MCF 10A (cell line): ENCODE measurements around the gene TLE3. TPM values are rescaled to one million over a fixed set of nuclear protein-coding genes. Genes with fewer than 3 reads are reported as not detected.

Experiments used
- BruUV-seq: library from RNA; stranded (reverse); fragments of 400-500 nt; replicated peaks from 2 replicates; lab custom pipeline; 2021; lab: Mats Ljungman, UMichigan
- CTCF ChIA-PET: fragments of 300-600 bp; sonication (Branson Sonifier 250); formaldehyde crosslinking; extraction: SDS; loops from one replicate; lab custom pipeline; 2021; ENCODE audit warnings: antibody characterized with exemption, inconsistent platforms; lab: Yijun Ruan, JAX
- POLR2A ChIA-PET: fragments of 300-600, 350-650 bp; sonication (Branson Sonifier 250); formaldehyde crosslinking; extraction: SDS; loops from one replicate; lab custom pipeline; 2020; ENCODE audit warnings: antibody characterized with exemption, inconsistent platforms; lab: Yijun Ruan, JAX
- DNase-seq: peaks from one replicate; pipeline ENCODE4 v3.0.0-alpha.2; 2018; ENCODE audit not compliant: unreplicated experiment
- H3K27ac Mint-ChIP-seq: one replicate; pipeline ENCODE4 v1.8.0; 2022; ENCODE audit warnings: mild to moderate bottlenecking, low read depth, mixed read lengths; ENCODE audit not compliant: unreplicated experiment
- H3K27me3 Mint-ChIP-seq: one replicate; pipeline ENCODE4 v1.8.0; 2022; ENCODE audit warnings: mixed read lengths; ENCODE audit not compliant: insufficient read depth, unreplicated experiment
- H3K36me3 Mint-ChIP-seq: one replicate; pipeline ENCODE4 v1.8.0; 2022; ENCODE audit warnings: mild to moderate bottlenecking, moderate library complexity, mixed read lengths; ENCODE audit not compliant: insufficient read depth, unreplicated experiment
- H3K4me1 Mint-ChIP-seq: one replicate; pipeline ENCODE4 v1.8.0; 2022; ENCODE audit warnings: mixed read lengths; ENCODE audit not compliant: insufficient read depth, unreplicated experiment
- H3K4me3 Mint-ChIP-seq: one replicate; pipeline ENCODE4 v1.8.0; 2022; ENCODE audit warnings: mild to moderate bottlenecking, moderate library complexity, mixed read lengths; ENCODE audit not compliant: unreplicated experiment
- H3K9me3 Mint-ChIP-seq: one replicate; pipeline ENCODE4 v1.8.0; 2022; ENCODE audit warnings: mixed read lengths; ENCODE audit not compliant: unreplicated experiment
- intact Hi-C: fragments of 100-400 bp; cut with micrococcal nuclease; formaldehyde crosslinking; loops from 2 replicates; pipeline ENCODE4 v1.14.1; 2022
- total RNA-seq: library from RNA; stranded (reverse); gene quantifications from 2 replicates; pipeline ENCODE4 v1.2.3, GENCODE V29; 2022
- TF ChIP-seq, protein P1 (sequence below): fragments of 200-600 bp; IDR thresholded peaks from one replicate; pipeline ENCODE4 v1.8.0; 2022; ENCODE audit warnings: antibody characterized with exemption, mild to moderate bottlenecking; ENCODE audit not compliant: unreplicated experiment

TLE3 gene
- total RNA-seq, 1 experiment from 2014 or later: 23.2 TPM

DNA sequence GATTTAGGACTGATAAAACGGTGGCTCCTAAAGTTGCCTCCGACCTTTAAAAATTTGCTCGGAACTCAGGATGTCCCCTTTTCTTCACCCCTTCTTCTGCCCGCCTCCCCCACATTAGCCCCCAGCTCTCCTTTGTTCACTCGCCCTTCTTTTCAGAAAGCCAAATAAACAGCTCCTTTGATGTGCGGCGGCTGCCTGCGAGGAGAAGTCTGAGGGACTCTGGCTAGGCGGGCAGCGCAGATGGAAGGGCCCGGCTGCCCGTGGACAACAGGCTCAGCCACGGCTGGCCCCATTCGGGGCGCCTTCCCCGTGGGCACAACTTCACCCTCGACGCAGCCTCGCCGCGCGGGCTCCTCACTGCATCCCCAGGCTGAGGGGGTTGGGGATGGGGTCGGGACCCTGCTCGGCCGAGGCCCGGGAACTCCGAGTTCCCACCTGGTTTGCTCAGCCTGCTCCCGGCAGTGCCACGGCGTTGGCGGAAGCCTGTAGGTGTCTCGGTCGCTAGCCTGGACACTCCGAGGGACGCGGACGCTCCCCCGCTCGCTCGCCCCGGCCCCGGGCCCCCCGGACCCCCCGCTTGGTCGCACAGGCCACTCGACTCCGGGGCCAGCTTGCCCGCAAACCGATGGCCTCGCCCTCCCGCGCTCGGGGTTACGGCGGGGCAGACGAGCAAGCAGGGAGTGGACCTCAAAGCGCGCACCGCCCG, 897 bp upstream of the TLE3 start:
- BruUV-seq: no TSS peak
- intact Hi-C loops: loop anchor here (1.0 to 10.0 kb wide), 5 partner anchors 76 to 522 kb away; no protein-coding TSS in a partner anchor
- Mint-ChIP-seq H3K9me3 (no peaks in the 10 kb centered on the region), H3K4me1 (peaks cover 17% of the 10 kb centered on the region), H3K36me3 (peaks cover 15% of the 10 kb centered on the region), H3K27me3 (no peaks in the 10 kb centered on the region), H3K27ac (peak overlapping the region; percentile 100), H3K4me3 (peak overlapping the region; percentile 95)
- POLR2A ChIA-PET: interaction anchor here (0.6 to 3.3 kb wide), 29 partner anchors 11 to 684 kb away, joined by 3 to 26 read pairs (median 4); partner anchors contain the start of gene RPLP1
- TF ChIP-seq, protein P1, sequence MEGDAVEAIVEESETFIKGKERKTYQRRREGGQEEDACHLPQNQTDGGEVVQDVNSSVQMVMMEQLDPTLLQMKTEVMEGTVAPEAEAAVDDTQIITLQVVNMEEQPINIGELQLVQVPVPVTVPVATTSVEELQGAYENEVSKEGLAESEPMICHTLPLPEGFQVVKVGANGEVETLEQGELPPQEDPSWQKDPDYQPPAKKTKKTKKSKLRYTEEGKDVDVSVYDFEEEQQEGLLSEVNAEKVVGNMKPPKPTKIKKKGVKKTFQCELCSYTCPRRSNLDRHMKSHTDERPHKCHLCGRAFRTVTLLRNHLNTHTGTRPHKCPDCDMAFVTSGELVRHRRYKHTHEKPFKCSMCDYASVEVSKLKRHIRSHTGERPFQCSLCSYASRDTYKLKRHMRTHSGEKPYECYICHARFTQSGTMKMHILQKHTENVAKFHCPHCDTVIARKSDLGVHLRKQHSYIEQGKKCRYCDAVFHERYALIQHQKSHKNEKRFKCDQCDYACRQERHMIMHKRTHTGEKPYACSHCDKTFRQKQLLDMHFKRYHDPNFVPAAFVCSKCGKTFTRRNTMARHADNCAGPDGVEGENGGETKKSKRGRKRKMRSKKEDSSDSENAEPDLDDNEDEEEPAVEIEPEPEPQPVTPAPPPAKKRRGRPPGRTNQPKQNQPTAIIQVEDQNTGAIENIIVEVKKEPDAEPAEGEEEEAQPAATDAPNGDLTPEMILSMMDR: no peak
- CTCF ChIA-PET: interaction anchor here (0.6 to 1.4 kb wide), 14 partner anchors 9 to 521 kb away, joined by 3 to 5 read pairs (median 3); no protein-coding TSS in a partner anchor
- peak; percentile 27 for DNase-seq

DNA sequence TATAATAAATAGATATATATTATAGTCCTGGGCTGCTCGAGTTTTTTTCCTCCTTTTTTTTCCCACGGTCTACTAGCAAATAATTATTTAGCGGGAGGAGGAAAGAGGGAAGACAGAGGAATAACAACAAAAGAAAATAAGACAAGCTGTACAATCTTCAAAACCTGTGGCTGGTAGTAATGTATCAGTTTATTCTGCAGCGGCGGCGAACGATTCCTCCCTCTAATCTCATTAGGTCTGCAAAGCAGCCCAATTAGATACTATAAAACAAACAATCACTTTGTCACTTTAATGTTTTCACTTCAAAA, 390 bp upstream of the TLE3 start:
- TSS peak; percentile 74 for BruUV-seq
- ChIA-PET POLR2A (interaction anchor here (0.6 to 3.3 kb wide), 33 partner anchors 11 to 1703 kb away, joined by 3 to 26 read pairs (median 4); partner anchors contain the start of gene RPLP1), CTCF (interaction anchor here (0.5 to 1.4 kb wide), 16 partner anchors 9 to 520 kb away, joined by 3 to 5 read pairs (median 3); no protein-coding TSS in a partner anchor)
- Mint-ChIP-seq H3K27ac (peak overlapping the region; percentile 93), H3K4me1 (peaks cover 20% of the 10 kb centered on the region), H3K36me3 (peaks cover 20% of the 10 kb centered on the region), H3K4me3 (peak overlapping the region; percentile 92), H3K9me3 (no peaks in the 10 kb centered on the region), H3K27me3 (no peaks in the 10 kb centered on the region)
- no peak for DNase-seq
- intact Hi-C loops: loop anchor here (1.0 to 10.0 kb wide), 4 partner anchors 76 to 522 kb away; no protein-coding TSS in a partner anchor
- TF ChIP-seq, protein P1: no peak

DNA sequence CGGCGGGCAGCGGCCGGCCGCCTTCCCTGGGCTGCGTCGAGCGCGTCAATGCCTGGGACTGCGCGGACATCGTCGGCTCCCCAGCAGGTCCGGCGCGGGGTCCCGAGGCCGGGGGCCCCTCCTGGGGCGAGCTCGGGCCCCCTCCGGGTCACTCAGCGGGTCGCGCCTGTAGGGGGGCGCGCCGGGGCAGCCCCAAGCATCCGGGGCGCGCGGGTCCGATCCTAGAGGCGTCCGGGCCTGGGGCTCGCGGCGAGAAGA, 725 bp downstream of the TLE3 start:
- ChIA-PET POLR2A (interaction anchor here (0.5 to 3.3 kb wide), 17 partner anchors 15 to 682 kb away, joined by 3 to 26 read pairs (median 6); partner anchors contain the start of gene RPLP1), CTCF (interaction anchor here (0.5 to 1.3 kb wide), 4 partner anchors 203 to 621 kb away, joined by 3 to 4 read pairs (median 3); no protein-coding TSS in a partner anchor)
- BruUV-seq: no TSS peak
- H3K9me3 Mint-ChIP-seq: no peaks in the 10 kb centered on the region
- peak overlapping the region; percentile 92 for H3K4me3 Mint-ChIP-seq
- H3K27me3 Mint-ChIP-seq: no peaks in the 10 kb centered on the region
- H3K36me3 Mint-ChIP-seq: peaks cover 29% of the 10 kb centered on the region
- DNase-seq: no peak
- TF ChIP-seq, protein P1: no peak
- intact Hi-C loops: loop anchor here (1.0 to 10.0 kb wide), 7 partner anchors 75 to 620 kb away; no protein-coding TSS in a partner anchor
- H3K4me1 Mint-ChIP-seq: peaks cover 29% of the 10 kb centered on the region
- H3K27ac Mint-ChIP-seq: no peak overlapping the region
